A172 (cell line): ENCODE data around the gene SULT1A3. TPM values are rescaled to one million over a fixed set of nuclear protein-coding genes. Genes with fewer than 3 reads are reported as not detected.
"Not testable (repeated sequence)": the region's sequence is repeated elsewhere in the genome, so short reads cannot be mapped to it uniquely, and the experiment has no call there.

Experiments
- DNase-seq: peaks from one replicate; pipeline ENCODE4 v3.0.0-alpha.2; 2015; ENCODE audit warnings: low spot score
- total RNA-seq: library from RNA; depleted of rRNA; stranded (reverse); fragments of >200 nt; shearing (Covaris generic); gene quantifications from 2 replicates; pipeline ENCODE4 v1.2.3, GENCODE V29; 2014

The SULT1A3 gene
- total RNA-seq, 1 experiment from 2014 or later, result 5.1 TPM

GRCh38 chr16:30186782-30187555 is 12.1 kb upstream of the SULT1A3 start:
- no peak for DNase-seq

GRCh38 chr16:30187556-30187865 is 11.5 kb upstream of the SULT1A3 start:
- no peak for DNase-seq

DNA sequence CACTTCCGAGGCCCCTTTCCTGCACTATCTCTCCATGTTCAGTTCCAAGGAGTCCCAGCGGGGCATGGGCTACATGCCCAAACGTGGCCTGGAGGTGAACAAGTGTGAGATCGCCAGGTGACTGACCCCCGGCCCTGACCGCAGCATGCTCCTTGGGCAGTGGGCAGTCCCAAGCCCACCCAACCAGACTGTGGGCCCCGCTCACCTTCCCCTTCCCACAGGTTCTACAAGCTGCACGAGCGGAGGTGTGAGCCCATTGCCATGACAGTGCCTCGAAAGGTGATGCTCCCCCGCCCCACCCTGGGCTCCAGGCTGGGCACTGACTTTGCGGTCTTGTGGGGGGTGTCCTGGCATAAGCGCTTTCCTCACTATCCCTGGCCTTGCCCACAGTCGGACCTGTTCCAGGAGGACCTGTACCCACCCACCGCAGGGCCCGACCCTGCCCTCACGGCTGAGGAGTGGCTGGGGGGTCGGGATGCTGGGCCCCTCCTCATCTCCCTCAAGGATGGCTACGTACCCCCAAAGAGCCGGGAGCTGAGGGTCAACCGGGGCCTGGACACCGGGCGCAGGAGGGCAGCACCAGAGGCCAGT is 11.0 kb upstream of the SULT1A3 start:
- no peak for DNase-seq

DNA sequence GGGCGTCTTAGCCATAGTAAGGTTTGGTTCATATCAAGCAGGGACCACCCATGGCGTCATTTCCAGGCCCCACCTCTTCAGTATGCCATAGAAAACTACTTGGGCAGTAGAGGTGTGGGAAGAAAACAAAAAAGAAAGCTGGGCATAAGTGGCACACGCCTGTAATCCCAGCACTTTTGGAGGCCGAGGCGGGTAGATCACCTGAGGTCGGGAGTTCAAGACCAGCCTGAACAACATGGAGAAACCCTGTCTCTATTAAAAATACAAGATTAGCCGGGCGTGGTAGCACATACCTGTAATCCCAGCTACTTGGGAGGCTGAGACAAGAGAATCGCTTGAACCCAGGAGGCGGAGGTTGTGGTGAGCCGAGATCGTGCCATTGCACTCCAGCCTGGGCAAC is 7.9 kb upstream of the SULT1A3 start:
- not testable (repeated sequence) for DNase-seq

GRCh38 chr16:30193098-30193497 is 6.0 kb upstream of the SULT1A3 start:
- not testable (repeated sequence) for DNase-seq

GRCh38 chr16:30193615-30194014 is 5.4 kb upstream of the SULT1A3 start, which contains the start of the genes BOLA2B and SLX1A:
BOLA2B (minus strand) TSS chr16:30193666; CDS start chr16:30193595, 71 bp downstream.
SLX1A (plus strand) TSS chr16:30193875; CDS start chr16:30194085, 210 bp downstream.
- not testable (repeated sequence) for DNase-seq

DNA sequence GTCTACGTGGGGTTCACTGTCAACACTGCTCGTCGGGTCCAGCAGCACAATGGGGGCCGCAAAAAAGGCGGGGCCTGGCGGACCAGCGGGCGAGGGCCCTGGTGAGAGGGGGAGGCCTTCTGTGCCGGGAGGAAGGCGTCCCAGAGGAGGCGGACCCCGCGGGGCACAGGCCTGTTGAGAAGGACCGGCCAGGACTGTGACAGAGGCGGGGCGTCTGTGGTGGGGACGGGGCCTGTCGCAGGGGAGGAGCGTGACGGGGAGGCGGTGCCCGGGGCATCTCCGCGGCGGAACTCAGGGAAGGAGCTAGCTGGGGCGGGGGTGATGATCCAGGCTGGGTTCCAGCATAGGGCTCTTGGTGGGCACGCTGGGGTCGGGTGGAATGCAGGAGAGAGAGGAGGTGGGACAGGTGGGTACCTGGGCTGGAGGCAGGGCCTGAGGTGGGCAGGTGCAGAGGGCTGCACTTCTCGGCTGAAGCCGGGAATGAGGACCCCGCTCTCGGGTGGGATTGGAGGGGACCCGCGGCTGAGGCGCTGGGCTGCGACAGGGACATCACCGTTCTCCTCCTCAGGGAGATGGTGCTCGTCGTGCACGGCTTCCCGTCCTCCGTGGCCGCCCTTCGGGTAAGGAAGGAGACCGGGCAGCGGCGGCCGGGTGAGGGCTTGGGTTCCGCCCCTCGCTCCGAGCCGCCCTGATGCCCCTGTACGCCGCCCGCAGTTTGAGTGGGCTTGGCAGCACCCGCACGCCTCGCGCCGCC is 4.7 kb upstream of the SULT1A3 start:
- not testable (repeated sequence) for DNase-seq

DNA sequence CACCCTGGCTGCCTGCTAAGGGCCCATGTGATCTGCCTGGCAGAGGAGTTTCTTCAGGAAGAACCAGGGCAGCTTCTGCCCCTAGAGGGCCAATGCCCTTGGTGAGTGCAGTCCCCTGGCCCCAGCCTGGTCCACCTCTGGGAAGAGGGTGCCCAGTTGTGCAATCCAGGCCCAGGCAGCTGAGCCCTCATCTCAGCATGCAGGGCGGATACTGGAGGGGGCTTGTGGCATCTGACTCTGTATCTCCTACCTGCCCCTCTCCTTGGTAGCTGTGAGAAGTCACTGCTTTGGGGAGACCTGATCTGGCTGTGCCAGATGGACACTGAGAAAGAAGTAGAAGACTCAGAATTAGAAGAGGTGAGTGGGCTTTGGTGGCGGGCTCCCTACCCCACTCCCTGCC is 2.1 kb upstream of the SULT1A3 start:
- not testable (repeated sequence) for DNase-seq

- DNase-seq, result not testable (repeated sequence)
These were observed 721 bp downstream of the SULT1A3 start for GRCh38 chr16:30199608-30200343.

- not testable (repeated sequence) for DNase-seq
These were observed 6.6 kb downstream of the SULT1A3 start for GRCh38 chr16:30205541-30206236.

GRCh38 chr16:30206252-30206651 is 7.2 kb downstream of the SULT1A3 start:
- DNase-seq, result not testable (repeated sequence)

GRCh38 chr16:30207063-30207704 is 8.1 kb downstream of the SULT1A3 start:
- DNase-seq, result not testable (repeated sequence)

DNA sequence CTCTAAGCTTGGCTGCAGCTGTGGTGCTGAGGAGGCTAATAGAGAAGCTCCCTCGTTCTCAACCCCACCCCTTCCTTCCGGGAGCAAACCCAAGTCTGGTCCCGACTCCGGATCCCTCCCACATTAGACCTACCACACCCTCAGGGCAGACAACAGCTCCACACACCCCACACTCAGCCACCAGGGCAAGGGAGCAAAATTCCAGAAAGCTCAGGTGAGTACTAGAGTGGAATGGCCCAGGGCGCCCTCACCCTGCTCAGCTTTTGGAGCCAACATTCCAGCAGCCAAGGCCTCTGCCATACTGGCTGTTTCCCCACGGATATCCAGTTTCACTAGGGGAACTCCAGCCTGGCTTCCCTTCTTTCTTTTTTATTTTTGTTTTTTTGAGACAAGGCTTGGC is 10.0 kb downstream of the SULT1A3 start:
- not testable (repeated sequence) for DNase-seq

GRCh38 chr16:30211414-30211813 is 12.4 kb downstream of the SULT1A3 start:
- not testable (repeated sequence) for DNase-seq

GRCh38 chr16:30217082-30217481 is 18.0 kb downstream of the SULT1A3 start:
- DNase-seq, result not testable (repeated sequence)

- DNase-seq, result not testable (repeated sequence)
These were observed 49.3 kb downstream of the SULT1A3 start, which contains the start of gene NPIPB13 for GRCh38 chr16:30248379-30248778. NPIPB13 (minus strand) TSS chr16:30248479; CDS start chr16:30245573, 2,906 bp downstream.
